HuH-7.5 (cell line): ENCODE data around the gene CDY1.
"Not testable (repeated sequence)": the region's sequence is repeated elsewhere in the genome, so short reads cannot be mapped to it uniquely, and the experiment has no call there.

Experiments
- DNase-seq: peaks from one replicate; pipeline ENCODE4 v3.0.0; 2011; ENCODE audit warnings: low spot score

Gene CDY1

GRCh38 chrY:25621817-25622216, at the start of gene CDY1:
Gene CDY1 (plus strand): TSS chrY:25622117. CDS start chrY:25622443, 326 bp downstream.
- not testable (repeated sequence) for DNase-seq

GRCh38 chrY:25593336-25593735, 28.6 kb upstream of the CDY1 start:
- DNase-seq: not testable (repeated sequence)

GRCh38 chrY:25620209-25620608, 1.7 kb upstream of the CDY1 start:
- not testable (repeated sequence) for DNase-seq

- DNase-seq: not testable (repeated sequence)
Measured at GRCh38 chrY:25626524-25626923, 4.6 kb downstream of the CDY1 start.

GRCh38 chrY:25630383-25631112, 8.6 kb downstream of the CDY1 start:
- not testable (repeated sequence) for DNase-seq

GRCh38 chrY:25639852-25640251, 17.9 kb downstream of the CDY1 start:
- DNase-seq: not testable (repeated sequence)

- DNase-seq: not testable (repeated sequence)
Measured at GRCh38 chrY:25643024-25643915, 21.4 kb downstream of the CDY1 start.
